Omental fat pad (tissue), 4 donors: ENCODE measurements around the gene PLGLB1. TPM values are rescaled to one million over a fixed set of nuclear protein-coding genes. Genes with fewer than 3 reads are reported as not detected.

ENCODE experiments used
- small RNA-seq: library from RNA; depleted of rRNA; stranded (forward); fragments of <200 nt; gene quantifications from one replicate; pipeline ENCODE3, GENCODE V24; 2016
- total RNA-seq, 4 donors: library from RNA; depleted of rRNA; stranded (reverse); fragments of >200 nt; gene quantifications; one replicate each; pipeline ENCODE4 v1.1.0, GENCODE V29; 2016

Gene PLGLB1
- total RNA-seq, 4 donors from 2014 or later, result 0.84 to 8.0 (median 4.5) TPM; not detected in 1

Small RNAs within 50 kb of the gene (small RNA-seq; reads per million reads assigned to genes)
- gene AC125232.1, result not detected

Other genes starting within 250 kb of the PLGLB1 start
- gene CD8A, start 230.9 kb downstream of the PLGLB1 start, total RNA-seq, result 1 to 10 TPM; 1.4 to 6.6 (median 2.4) TPM
- 1 to 10 TPM; 1.8 to 7.3 (median 2.8) TPM for gene CD8B, start 160.0 kb downstream of the PLGLB1 start, total RNA-seq
- 1 to 10 TPM in 3 of 4 donors, under 1 TPM in 1; 0.47 to 3.8 (median 2.0) TPM for gene RGPD1, start 79.7 kb downstream of the PLGLB1 start, total RNA-seq